ENCODE measurements around the gene TMEM17.
A peak's percentile ranks its signal among the peaks of the same experiment; 100 is the strongest.

TMEM17 gene

GRCh38 chr2:62456721-62457539 is 49.1 kb downstream of the TMEM17 start:
- peak; percentile 88 for DNase-seq
- Histone ChIP-seq H3K27me3 (ENCODE audit: insufficient read depth, low read depth, severe bottlenecking) (no peaks in the 10 kb centered on the region), H3K36me3 (no peaks in the 10 kb centered on the region), H3K9me3 (ENCODE audit: severe bottlenecking) (no peaks in the 10 kb centered on the region), H3K27ac (peak overlapping the region; percentile 39), H3K4me3 (ENCODE audit: low read depth, low read length) (peak overlapping the region; percentile 74)
- TF ChIP-seq CTCF (IDR thresholded peaks at IDR 0.05; ENCODE audit: low read depth, low read length): peak; percentile 97

GRCh38 chr2:62455957-62456692 is 49.9 kb downstream of the TMEM17 start:
- peak overlapping the region; percentile 74 for H3K4me3 ChIP-seq (ENCODE audit: low read depth, low read length)
- no peaks in the 10 kb centered on the region for H3K27me3 ChIP-seq (ENCODE audit: insufficient read depth, low read depth, severe bottlenecking)
- H3K27ac ChIP-seq: no peak overlapping the region
- no peaks in the 10 kb centered on the region for H3K9me3 ChIP-seq (ENCODE audit: severe bottlenecking)
- H3K36me3 ChIP-seq: no peaks in the 10 kb centered on the region
- peak; percentile 37 for DNase-seq
- TF ChIP-seq CTCF (IDR thresholded peaks at IDR 0.05; ENCODE audit: low read depth, low read length): no peak

- Histone ChIP-seq H3K4me3 (ENCODE audit: low read depth, low read length) (no peak overlapping the region), H3K27me3 (ENCODE audit: insufficient read depth, low read depth, severe bottlenecking) (no peaks in the 10 kb centered on the region), H3K27ac (no peak overlapping the region), H3K9me3 (ENCODE audit: severe bottlenecking) (no peaks in the 10 kb centered on the region), H3K36me3 (no peaks in the 10 kb centered on the region)
- TF ChIP-seq CTCF (IDR thresholded peaks at IDR 0.05; ENCODE audit: low read depth, low read length): no peak
- no peak for DNase-seq
Measured at GRCh38 chr2:62453955-62454354, 52.0 kb downstream of the TMEM17 start.

GRCh38 chr2:62452701-62453454 is 53.1 kb downstream of the TMEM17 start:
- TF ChIP-seq CTCF (IDR thresholded peaks at IDR 0.05; ENCODE audit: low read depth, low read length): no peak
- H3K4me3 ChIP-seq (ENCODE audit: low read depth, low read length): no peak overlapping the region
- no peak overlapping the region for H3K27ac ChIP-seq
- no peaks in the 10 kb centered on the region for H3K36me3 ChIP-seq
- no peaks in the 10 kb centered on the region for H3K27me3 ChIP-seq (ENCODE audit: insufficient read depth, low read depth, severe bottlenecking)
- no peaks in the 10 kb centered on the region for H3K9me3 ChIP-seq (ENCODE audit: severe bottlenecking)
- no peak for DNase-seq

- no peak for TF ChIP-seq CTCF (IDR thresholded peaks at IDR 0.05; ENCODE audit: low read depth, low read length)
- H3K4me3 ChIP-seq (ENCODE audit: low read depth, low read length): no peak overlapping the region
- no peak overlapping the region for H3K27ac ChIP-seq
Measured at GRCh38 chr2:62450716-62451191, 55.2 kb downstream of the TMEM17 start.

More at GRCh38 chr2:62450716-62451191, 55.2 kb downstream of the TMEM17 start:
- no peaks in the 10 kb centered on the region for H3K27me3 ChIP-seq (ENCODE audit: insufficient read depth, low read depth, severe bottlenecking)
- DNase-seq: no peak
- H3K9me3 ChIP-seq (ENCODE audit: severe bottlenecking): no peaks in the 10 kb centered on the region
- no peaks in the 10 kb centered on the region for H3K36me3 ChIP-seq

Data from WERI-Rb-1 (cell line).